Activated CD4-positive, alpha-beta memory T cell treated with anti-CD3 and anti-CD28 coated beads, Interleukin-2, amount 10 ng/mL, durations not matched to agents 7 days and 5 days (primary cell): Measurements from ENCODE around the gene TMPRSS3. TPM values are rescaled to one million over a fixed set of nuclear protein-coding genes. Genes with fewer than 3 reads are reported as not detected.

ENCODE experiments used
- CTCF ChIA-PET: fragments of 350-600 bp; sonication (Branson Sonifier 250); formaldehyde crosslinking; loops from one replicate; lab custom pipeline; 2021; ENCODE audit warnings: antibody characterized with exemption, inconsistent platforms; lab: Charles Lee
- POLR2A ChIA-PET: fragments of 350-600 bp; sonication (Branson Sonifier 250); formaldehyde crosslinking; loops from one replicate; lab custom pipeline; 2021; ENCODE audit warnings: antibody characterized with exemption; lab: Charles Lee
- DNase-seq: peaks from one replicate; pipeline ENCODE4 v3.0.0-alpha.2; 2020
- H3K27ac Mint-ChIP-seq: one replicate; pipeline ENCODE4 v1.8.0; 2021; ENCODE audit warnings: mild to moderate bottlenecking, mixed read lengths
- H3K27me3 Mint-ChIP-seq: one replicate; pipeline ENCODE4 v1.8.0; 2021; ENCODE audit warnings: mixed read lengths
- H3K36me3 Mint-ChIP-seq: one replicate; pipeline ENCODE4 v1.8.0; 2021; ENCODE audit warnings: low read depth, mixed read lengths
- H3K4me1 Mint-ChIP-seq: one replicate; pipeline ENCODE4 v1.8.0; 2021; ENCODE audit warnings: mixed read lengths
- H3K4me3 Mint-ChIP-seq: one replicate; pipeline ENCODE4 v1.8.0; 2021; ENCODE audit warnings: mild to moderate bottlenecking, mixed read lengths
- H3K9me3 Mint-ChIP-seq: one replicate; pipeline ENCODE4 v1.8.0; 2021; ENCODE audit warnings: mixed read lengths
- total RNA-seq, 2 experiments: library from RNA; stranded (reverse); gene quantifications; one replicate each; pipeline ENCODE4 v1.2.3, GENCODE V29; 2021

Gene TMPRSS3
- total RNA-seq, 2 experiments from 2014 or later = 24.6 to 24.8 TPM

- no peak for DNase-seq
- ChIA-PET CTCF (interaction anchor here (1.0 to 2.7 kb wide), 3 partner anchors 11 to 18 kb away, joined by 4 to 17 read pairs (median 15); partner anchors contain the start of gene UBASH3A), POLR2A (interaction anchor here (0.6 to 4.7 kb wide), 7 partner anchors 11 to 499 kb away, joined by 3 to 59 read pairs (median 4); partner anchors contain the start of gene UBASH3A)
- H3K4me1 Mint-ChIP-seq = peaks cover 64% of the 10 kb centered on the region
- H3K27ac Mint-ChIP-seq = peak overlapping the region; percentile 60
- H3K9me3 Mint-ChIP-seq = no peaks in the 10 kb centered on the region
- H3K4me3 Mint-ChIP-seq = peak overlapping the region; percentile 3
- no peaks in the 10 kb centered on the region for H3K27me3 Mint-ChIP-seq
- H3K36me3 Mint-ChIP-seq = peaks cover 31% of the 10 kb centered on the region
These were observed 2.4 kb downstream of the TMPRSS3 start for GRCh38 chr21:42393443-42393950.

GRCh38 chr21:42392731-42393442, 3.0 kb downstream of the TMPRSS3 start:
- Mint-ChIP-seq H3K27ac (peak overlapping the region; percentile 65), H3K4me3 (peak overlapping the region; percentile 3), H3K4me1 (peaks cover 64% of the 10 kb centered on the region), H3K27me3 (no peaks in the 10 kb centered on the region), H3K36me3 (peaks cover 34% of the 10 kb centered on the region), H3K9me3 (no peaks in the 10 kb centered on the region)
- DNase-seq = no peak
- POLR2A ChIA-PET = interaction anchor here (0.6 to 4.7 kb wide), 7 partner anchors 11 to 499 kb away, joined by 3 to 59 read pairs (median 4); partner anchors contain the start of gene UBASH3A
- CTCF ChIA-PET = interaction anchor here (1.0 to 2.7 kb wide), 3 partner anchors 11 to 18 kb away, joined by 4 to 17 read pairs (median 15); partner anchors contain the start of gene UBASH3A

- ChIA-PET POLR2A (interaction anchor here (1.0 to 4.7 kb wide), 2 partner anchors 10 to 13 kb away, joined by 3 to 59 read pairs; partner anchors contain the start of gene UBASH3A), CTCF (interaction anchor here (1.0 kb wide), 1 partner anchor 9 kb away, joined by 3 read pairs; no protein-coding TSS in a partner anchor)
- Mint-ChIP-seq H3K4me1 (peaks cover 71% of the 10 kb centered on the region), H3K4me3 (no peak overlapping the region), H3K27ac (no peak overlapping the region), H3K27me3 (no peaks in the 10 kb centered on the region), H3K36me3 (peaks cover 42% of the 10 kb centered on the region), H3K9me3 (no peaks in the 10 kb centered on the region)
- no peak for DNase-seq
These were observed 4.6 kb downstream of the TMPRSS3 start for GRCh38 chr21:42391297-42391696.

GRCh38 chr21:42390696-42391095, 5.2 kb downstream of the TMPRSS3 start:
- peaks cover 48% of the 10 kb centered on the region for H3K36me3 Mint-ChIP-seq
- H3K9me3 Mint-ChIP-seq = no peaks in the 10 kb centered on the region
- no peaks in the 10 kb centered on the region for H3K27me3 Mint-ChIP-seq
- H3K4me1 Mint-ChIP-seq = peaks cover 69% of the 10 kb centered on the region
- ChIA-PET CTCF (interaction anchor here (1.0 kb wide), 1 partner anchor 9 kb away, joined by 3 read pairs; no protein-coding TSS in a partner anchor), POLR2A (interaction anchor here (4.7 kb wide), 1 partner anchor 13 kb away, joined by 59 read pairs; the partner anchor contains the start of gene UBASH3A)
- no peak overlapping the region for H3K27ac Mint-ChIP-seq
- no peak overlapping the region for H3K4me3 Mint-ChIP-seq
- no peak for DNase-seq

- Mint-ChIP-seq H3K36me3 (peaks cover 53% of the 10 kb centered on the region), H3K4me1 (peaks cover 73% of the 10 kb centered on the region), H3K4me3 (no peak overlapping the region), H3K27ac (no peak overlapping the region), H3K27me3 (no peaks in the 10 kb centered on the region), H3K9me3 (peaks cover under 1% of the 10 kb centered on the region)
- POLR2A ChIA-PET = interaction anchor here (4.7 kb wide), 1 partner anchor 14 kb away, joined by 59 read pairs; the partner anchor contains the start of gene UBASH3A
- no peak for DNase-seq
- CTCF ChIA-PET = interaction anchor here (1.0 kb wide), 1 partner anchor 8 kb away, joined by 3 read pairs; no protein-coding TSS in a partner anchor
These were observed 5.7 kb downstream of the TMPRSS3 start for GRCh38 chr21:42390193-42390592.

- peak overlapping the region; percentile 74 for H3K27ac Mint-ChIP-seq
- H3K36me3 Mint-ChIP-seq = peaks cover 57% of the 10 kb centered on the region
- CTCF ChIA-PET = interaction anchor here (0.9 kb wide), 1 partner anchor 12 kb away, joined by 4 read pairs; no protein-coding TSS in a partner anchor
- peaks cover 77% of the 10 kb centered on the region for H3K4me1 Mint-ChIP-seq
- H3K9me3 Mint-ChIP-seq = peaks cover 2% of the 10 kb centered on the region
- no peak for DNase-seq
- peak overlapping the region; percentile 63 for H3K4me3 Mint-ChIP-seq
- H3K27me3 Mint-ChIP-seq = no peaks in the 10 kb centered on the region
- POLR2A ChIA-PET = interaction anchor here (0.9 to 3.1 kb wide), 7 partner anchors 9 to 36 kb away, joined by 3 to 34 read pairs (median 7); partner anchors contain the start of gene UBASH3A
These were observed 6.4 kb downstream of the TMPRSS3 start for GRCh38 chr21:42389449-42389835.

GRCh38 chr21:42388740-42389448, 7.0 kb downstream of the TMPRSS3 start:
- ChIA-PET POLR2A (interaction anchor here (0.9 to 3.1 kb wide), 7 partner anchors 10 to 36 kb away, joined by 3 to 34 read pairs (median 7); partner anchors contain the start of gene UBASH3A), CTCF (interaction anchor here (0.9 to 1.2 kb wide), 3 partner anchors 10 to 15 kb away, joined by 4 to 6 read pairs (median 5); partner anchors contain the start of gene UBASH3A)
- H3K4me3 Mint-ChIP-seq = peak overlapping the region; percentile 63
- peak; percentile 48 for DNase-seq
- H3K9me3 Mint-ChIP-seq = peaks cover 2% of the 10 kb centered on the region
- H3K27me3 Mint-ChIP-seq = no peaks in the 10 kb centered on the region
- peak overlapping the region; percentile 74 for H3K27ac Mint-ChIP-seq
- H3K4me1 Mint-ChIP-seq = peaks cover 81% of the 10 kb centered on the region
- H3K36me3 Mint-ChIP-seq = peaks cover 62% of the 10 kb centered on the region

GRCh38 chr21:42387843-42388340, 8.0 kb downstream of the TMPRSS3 start:
- H3K27me3 Mint-ChIP-seq = no peaks in the 10 kb centered on the region
- peaks cover 3% of the 10 kb centered on the region for H3K9me3 Mint-ChIP-seq
- POLR2A ChIA-PET = interaction anchor here (1.2 to 3.1 kb wide), 6 partner anchors 11 to 37 kb away, joined by 3 to 34 read pairs (median 7); partner anchors contain the start of gene UBASH3A
- CTCF ChIA-PET = interaction anchor here (1.0 to 1.2 kb wide), 2 partner anchors 11 to 16 kb away, joined by 5 to 6 read pairs; partner anchors contain the start of gene UBASH3A
- no peak overlapping the region for H3K4me3 Mint-ChIP-seq
- DNase-seq = no peak
- H3K4me1 Mint-ChIP-seq = peaks cover 74% of the 10 kb centered on the region
- peaks cover 67% of the 10 kb centered on the region for H3K36me3 Mint-ChIP-seq
- H3K27ac Mint-ChIP-seq = no peak overlapping the region

GRCh38 chr21:42387164-42387563, 8.7 kb downstream of the TMPRSS3 start:
- Mint-ChIP-seq H3K4me3 (no peak overlapping the region), H3K27me3 (no peaks in the 10 kb centered on the region), H3K36me3 (peaks cover 73% of the 10 kb centered on the region), H3K27ac (no peak overlapping the region), H3K9me3 (peaks cover 10% of the 10 kb centered on the region), H3K4me1 (peaks cover 69% of the 10 kb centered on the region)
- ChIA-PET CTCF (no interaction called here), POLR2A (interaction anchor here (1.0 to 3.1 kb wide), 4 partner anchors 11 to 17 kb away, joined by 3 to 34 read pairs (median 7); partner anchors contain the start of gene UBASH3A)
- no peak for DNase-seq

GRCh38 chr21:42386034-42386591, 9.7 kb downstream of the TMPRSS3 start:
- Mint-ChIP-seq H3K4me1 (peaks cover 67% of the 10 kb centered on the region), H3K36me3 (peaks cover 75% of the 10 kb centered on the region)

GRCh38 chr21:42385619-42386018, 10.2 kb downstream of the TMPRSS3 start:
- Mint-ChIP-seq H3K4me3 (no peak overlapping the region), H3K9me3 (peaks cover 18% of the 10 kb centered on the region), H3K4me1 (peaks cover 62% of the 10 kb centered on the region), H3K27me3 (no peaks in the 10 kb centered on the region), H3K27ac (no peak overlapping the region), H3K36me3 (peaks cover 72% of the 10 kb centered on the region)
- no peak for DNase-seq
- ChIA-PET CTCF (interaction anchor here (1.0 kb wide), 1 partner anchor 18 kb away, joined by 3 read pairs; the partner anchor contains the start of gene UBASH3A), POLR2A (interaction anchor here (0.5 kb wide), 1 partner anchor 17 kb away, joined by 3 read pairs; no protein-coding TSS in a partner anchor)

More at GRCh38 chr21:42386034-42386591, 9.7 kb downstream of the TMPRSS3 start:
- no peak for DNase-seq
- H3K27ac Mint-ChIP-seq = no peak overlapping the region
- no peak overlapping the region for H3K4me3 Mint-ChIP-seq
- ChIA-PET CTCF (interaction anchor here (0.6 to 1.0 kb wide), 2 partner anchors 18 to 570 kb away, joined by 3 read pairs; partner anchors contain the start of gene UBASH3A), POLR2A (interaction anchor here (0.5 kb wide), 1 partner anchor 17 kb away, joined by 3 read pairs; no protein-coding TSS in a partner anchor)
- peaks cover 18% of the 10 kb centered on the region for H3K9me3 Mint-ChIP-seq
- no peaks in the 10 kb centered on the region for H3K27me3 Mint-ChIP-seq
